GF-D8 (cell line): ENCODE results near the gene INPP4B.
A peak's percentile ranks its signal among the peaks of the same experiment; 100 is the strongest.

Experiments
- DNase-seq: peaks from one replicate; lab custom pipeline; 2025; lab: John Stamatoyannopoulos, UW

Gene INPP4B

GRCh38 chr4:142727149-142727548 is 119.0 kb downstream of the INPP4B start:
- no peak for DNase-seq

- no peak for DNase-seq
Observed at GRCh38 chr4:142725886-142726285, 120.2 kb downstream of the INPP4B start.

- no peak for DNase-seq
Observed at GRCh38 chr4:142721187-142721586, 124.9 kb downstream of the INPP4B start.

GRCh38 chr4:142719854-142720541 is 126.1 kb downstream of the INPP4B start:
- no peak for DNase-seq

GRCh38 chr4:142718981-142719380 is 127.1 kb downstream of the INPP4B start:
- no peak for DNase-seq

GRCh38 chr4:142715727-142716126 is 130.4 kb downstream of the INPP4B start:
- no peak for DNase-seq

GRCh38 chr4:142713282-142714030 is 132.6 kb downstream of the INPP4B start:
- no peak for DNase-seq

- DNase-seq: no peak
Observed at GRCh38 chr4:142708231-142708630, 137.9 kb downstream of the INPP4B start.

GRCh38 chr4:142707401-142707800 is 138.7 kb downstream of the INPP4B start:
- peak; percentile 30 for DNase-seq

GRCh38 chr4:142706381-142706780 is 139.7 kb downstream of the INPP4B start:
- DNase-seq: no peak

GRCh38 chr4:142705820-142706219 is 140.3 kb downstream of the INPP4B start:
- no peak for DNase-seq

GRCh38 chr4:142703694-142704309 is 142.3 kb downstream of the INPP4B start:
- peak; percentile 42 for DNase-seq

- DNase-seq: no peak
Observed at GRCh38 chr4:142701017-142701416, 145.1 kb downstream of the INPP4B start.

- DNase-seq: no peak
Observed at GRCh38 chr4:142700531-142700930, 145.6 kb downstream of the INPP4B start.

GRCh38 chr4:142698552-142698951 is 147.5 kb downstream of the INPP4B start:
- no peak for DNase-seq

- DNase-seq: no peak
Observed at GRCh38 chr4:142697928-142698327, 148.2 kb downstream of the INPP4B start.

- DNase-seq: no peak
Observed at GRCh38 chr4:142697320-142697719, 148.8 kb downstream of the INPP4B start.

GRCh38 chr4:142696334-142697122 is 149.6 kb downstream of the INPP4B start:
- DNase-seq: no peak

- DNase-seq: no peak
Observed at GRCh38 chr4:142690406-142691163, 155.5 kb downstream of the INPP4B start.

- DNase-seq: no peak
Observed at GRCh38 chr4:142687547-142688275, 158.4 kb downstream of the INPP4B start.

- DNase-seq: no peak
Observed at GRCh38 chr4:142686081-142686480, 160.0 kb downstream of the INPP4B start.
